ENCODE results near the gene MARCHF4.

MARCHF4 gene

GRCh38 chr2:216344950-216345300, 27.4 kb downstream of the MARCHF4 start:
- Histone ChIP-seq H3K4me3 (ENCODE audit: low read length) (no peak overlapping the region), H2AFZ (ENCODE audit: low read length) (no peak overlapping the region), H3K4me2 (ENCODE audit: low read depth, low read length) (no peak overlapping the region), H3K9me2 (replicated peaks; ENCODE audit: insufficient read depth, low read length) (no peaks in the 10 kb centered on the region), H3K4me1 (ENCODE audit: low read length) (no peaks in the 10 kb centered on the region), H3K79me2 (ENCODE audit: low read length) (no peaks in the 10 kb centered on the region), H3K9me3 (replicated peaks; ENCODE audit: insufficient read depth, low read length) (no peaks in the 10 kb centered on the region), H3K27ac (ENCODE audit: low read length) (no peak overlapping the region), H3K9ac (ENCODE audit: low read length) (no peak overlapping the region), H4K20me1 (ENCODE audit: insufficient read depth, low read length) (no peaks in the 10 kb centered on the region), H3K36me3 (replicated peaks; ENCODE audit: insufficient read depth, low read length) (no peaks in the 10 kb centered on the region), H3K27me3 (replicated peaks; ENCODE audit: insufficient read depth, low read length) (no peaks in the 10 kb centered on the region), H3F3A (ENCODE audit: insufficient read depth, low read length) (no peaks in the 10 kb centered on the region)
- no peak for DNase-seq
- TF ChIP-seq EZH2phosphoT487 (IDR thresholded peaks at IDR 0.05; ENCODE audit: low read length) (no peak), CTCF (IDR thresholded peaks at IDR 0.05; ENCODE audit: low read length) (no peak), EZH2 (optimal IDR thresholded peaks at IDR 0.05; ENCODE audit: low read depth, low read length) (no peak)

DNA sequence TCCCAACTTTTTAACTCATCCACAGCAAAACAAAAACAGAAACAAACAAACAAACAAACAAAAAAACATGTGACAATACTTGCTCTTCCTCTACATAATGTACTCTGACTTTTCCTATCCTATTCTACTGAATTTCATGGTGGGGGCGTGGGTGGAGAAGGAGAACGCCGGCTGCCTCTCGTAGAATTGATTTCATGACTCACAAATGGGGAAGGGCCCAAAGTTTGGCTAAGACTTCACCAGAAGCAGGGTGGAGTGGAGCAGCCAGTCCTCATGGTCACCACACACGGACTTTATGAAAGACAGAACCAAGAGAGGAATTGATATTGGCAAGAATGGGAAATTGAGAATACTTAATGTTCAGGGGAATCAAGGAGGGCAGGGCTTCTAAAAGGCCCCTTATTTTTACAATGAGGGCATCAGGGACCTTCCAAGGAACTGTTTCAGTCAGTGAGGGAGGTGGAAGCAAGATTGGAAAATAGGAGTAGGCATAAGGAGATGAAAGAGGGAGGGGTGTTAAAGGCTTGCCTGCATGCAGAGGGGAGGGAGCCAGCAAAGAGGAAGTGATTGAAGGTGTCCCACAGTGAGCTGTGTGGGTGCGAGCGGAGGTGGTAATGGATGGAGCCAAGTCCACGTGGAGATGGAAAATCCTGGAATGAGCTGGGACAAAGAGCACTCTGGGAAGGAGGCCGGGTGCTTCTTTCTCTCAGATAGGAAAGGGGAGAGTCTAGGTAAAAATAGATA, 27.9 kb downstream of the MARCHF4 start:
- Histone ChIP-seq H3K9ac (ENCODE audit: low read length) (no peak overlapping the region), H3K36me3 (replicated peaks; ENCODE audit: insufficient read depth, low read length) (no peaks in the 10 kb centered on the region), H3K27me3 (replicated peaks; ENCODE audit: insufficient read depth, low read length) (no peaks in the 10 kb centered on the region), H3K4me3 (ENCODE audit: low read length) (no peak overlapping the region), H3K9me2 (replicated peaks; ENCODE audit: insufficient read depth, low read length) (no peaks in the 10 kb centered on the region), H4K20me1 (ENCODE audit: insufficient read depth, low read length) (no peaks in the 10 kb centered on the region), H2AFZ (ENCODE audit: low read length) (no peak overlapping the region), H3K27ac (ENCODE audit: low read length) (no peak overlapping the region), H3K9me3 (replicated peaks; ENCODE audit: insufficient read depth, low read length) (no peaks in the 10 kb centered on the region), H3F3A (ENCODE audit: insufficient read depth, low read length) (no peaks in the 10 kb centered on the region), H3K79me2 (ENCODE audit: low read length) (no peaks in the 10 kb centered on the region), H3K4me2 (ENCODE audit: low read depth, low read length) (no peak overlapping the region), H3K4me1 (ENCODE audit: low read length) (no peaks in the 10 kb centered on the region)
- TF ChIP-seq CTCF (IDR thresholded peaks at IDR 0.05; ENCODE audit: low read length) = no peak
- TF ChIP-seq EZH2phosphoT487 (IDR thresholded peaks at IDR 0.05; ENCODE audit: low read length) = no peak
- TF ChIP-seq EZH2 (optimal IDR thresholded peaks at IDR 0.05; ENCODE audit: low read depth, low read length) = no peak
- no peak for DNase-seq

DNA sequence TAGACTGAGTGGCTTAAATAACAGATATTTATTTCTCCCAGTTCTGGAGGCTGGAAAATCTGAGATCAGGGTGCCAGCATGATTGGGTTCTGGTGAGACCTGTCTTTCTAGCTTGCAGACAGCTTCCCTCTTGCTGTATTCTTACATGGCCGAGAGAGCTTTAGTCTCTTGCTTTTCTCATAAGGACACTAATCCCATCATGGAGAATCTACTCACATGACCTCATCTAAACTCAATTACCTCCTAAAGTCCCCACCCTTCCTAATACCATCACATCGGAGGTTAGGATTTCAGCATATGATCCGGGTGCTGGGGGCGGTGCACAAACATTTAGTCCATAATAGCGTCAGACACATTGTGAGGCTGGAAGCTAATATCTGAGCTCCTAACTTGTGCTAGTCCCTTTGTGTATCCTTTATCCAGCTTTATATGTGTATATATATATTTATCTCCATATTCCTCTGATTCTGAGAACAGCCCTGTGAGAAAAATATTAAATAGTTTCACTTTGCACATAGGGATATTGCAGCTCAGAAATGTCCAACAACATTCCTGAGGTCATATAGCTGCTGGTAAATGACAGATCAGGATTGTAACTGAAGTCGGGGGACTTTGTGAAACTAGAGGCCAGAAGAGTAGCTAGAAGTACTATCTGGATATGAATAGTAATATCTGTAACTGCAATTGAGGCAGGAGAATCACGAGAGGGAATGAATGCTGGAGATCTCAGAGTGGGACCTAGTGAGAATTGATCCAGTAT, 28.9 kb downstream of the MARCHF4 start:
- no peak for DNase-seq
- Histone ChIP-seq H3K27ac (ENCODE audit: low read length) (no peak overlapping the region), H3F3A (ENCODE audit: insufficient read depth, low read length) (no peaks in the 10 kb centered on the region), H3K4me2 (ENCODE audit: low read depth, low read length) (no peak overlapping the region), H3K9me3 (replicated peaks; ENCODE audit: insufficient read depth, low read length) (no peaks in the 10 kb centered on the region), H4K20me1 (ENCODE audit: insufficient read depth, low read length) (no peaks in the 10 kb centered on the region), H3K9ac (ENCODE audit: low read length) (no peak overlapping the region), H3K36me3 (replicated peaks; ENCODE audit: insufficient read depth, low read length) (no peaks in the 10 kb centered on the region), H3K4me3 (ENCODE audit: low read length) (no peak overlapping the region), H2AFZ (ENCODE audit: low read length) (no peak overlapping the region), H3K4me1 (ENCODE audit: low read length) (no peaks in the 10 kb centered on the region), H3K9me2 (replicated peaks; ENCODE audit: insufficient read depth, low read length) (no peaks in the 10 kb centered on the region), H3K79me2 (ENCODE audit: low read length) (no peaks in the 10 kb centered on the region), H3K27me3 (replicated peaks; ENCODE audit: insufficient read depth, low read length) (no peaks in the 10 kb centered on the region)
- TF ChIP-seq EZH2 (optimal IDR thresholded peaks at IDR 0.05; ENCODE audit: low read depth, low read length) = no peak
- TF ChIP-seq CTCF (IDR thresholded peaks at IDR 0.05; ENCODE audit: low read length) = no peak
- TF ChIP-seq EZH2phosphoT487 (IDR thresholded peaks at IDR 0.05; ENCODE audit: low read length) = no peak
